ENCODE measurements around the gene MYL7. TPM values are rescaled to one million over a fixed set of nuclear protein-coding genes. Genes with fewer than 3 reads are reported as not detected.
"Not testable (repeated sequence)": the region's sequence is repeated elsewhere in the genome, so short reads cannot be mapped to it uniquely, and the experiment has no call there.

Gene MYL7
- total RNA-seq: 2.0 TPM

GRCh38 chr7:44141221-44141850 lies at the start of gene MYL7:
Gene MYL7 (minus strand): TSS chr7:44141332. CDS start chr7:44141305, 27 bp downstream.
- no peak for DNase-seq

- DNase-seq: no peak
Measured at GRCh38 chr7:44189993-44190872, 49.1 kb upstream of the MYL7 start.

GRCh38 chr7:44189286-44189992 lies 48.3 kb upstream of the MYL7 start, which contains the start of gene GCK:
Gene GCK (minus strand): TSS chr7:44189439. CDS start chr7:44188953, 486 bp downstream.
- no peak for DNase-seq

GRCh38 chr7:44188480-44189225 lies 47.5 kb upstream of the MYL7 start:
- no peak for DNase-seq

- DNase-seq: no peak
Measured at GRCh38 chr7:44187636-44188416, 46.7 kb upstream of the MYL7 start.

- no peak for DNase-seq
Measured at GRCh38 chr7:44186736-44187135, 45.6 kb upstream of the MYL7 start.

GRCh38 chr7:44185729-44186128 lies 44.6 kb upstream of the MYL7 start:
- DNase-seq: no peak

- DNase-seq: no peak
Measured at GRCh38 chr7:44184873-44185446, 43.8 kb upstream of the MYL7 start.

GRCh38 chr7:44184206-44184872 lies 43.2 kb upstream of the MYL7 start:
- no peak for DNase-seq

- no peak for DNase-seq
Measured at GRCh38 chr7:44183386-44183785, 42.3 kb upstream of the MYL7 start.

- no peak for DNase-seq
Measured at GRCh38 chr7:44182827-44183226, 41.7 kb upstream of the MYL7 start.

- no peak for DNase-seq
Measured at GRCh38 chr7:44180631-44181030, 39.5 kb upstream of the MYL7 start.

GRCh38 chr7:44177570-44178131 lies 36.5 kb upstream of the MYL7 start:
- DNase-seq: no peak

GRCh38 chr7:44176486-44176885 lies 35.4 kb upstream of the MYL7 start:
- DNase-seq: no peak

- no peak for DNase-seq
Measured at GRCh38 chr7:44175730-44176129, 34.6 kb upstream of the MYL7 start.

- not testable (repeated sequence) for DNase-seq
Measured at GRCh38 chr7:44174694-44174948, 33.5 kb upstream of the MYL7 start.

GRCh38 chr7:44173911-44174693 lies 33.0 kb upstream of the MYL7 start:
- DNase-seq: no peak

- DNase-seq: no peak
Measured at GRCh38 chr7:44172803-44173424, 31.8 kb upstream of the MYL7 start.

GRCh38 chr7:44172352-44172751 lies 31.2 kb upstream of the MYL7 start:
- no peak for DNase-seq

All from skin of body (tissue), 2 donors.